Left lung (tissue), 10 donors: ENCODE results near the gene GDI1. TPM values are rescaled to one million over a fixed set of nuclear protein-coding genes. Genes with fewer than 3 reads are reported as not detected.

Experiments
- ATAC-seq: fragments of 200-7000 bp; cut with Tn5 transposase; one replicate; pipeline ENCODE4 v1.9.1; 2020; ENCODE audit warnings: moderate library complexity
- DNase-seq, 4 donors: peaks; one replicate each; pipeline ENCODE4 v3.0.0-alpha.2; 2013 to 2020
- H3K27ac ChIP-seq, 2 donors: fragments of 200-600 bp; sonication (generic) in 1 of 2; one replicate each; pipeline versions ENCODE4 v1.5.0 to v1.8.0; 2020 to 2021
- H3K27me3 ChIP-seq, 2 donors: fragments of 200-600 bp; sonication (generic) in 1 of 2; one replicate each; pipeline versions ENCODE4 v1.5.0 to v1.8.0; 2020 to 2021
- H3K36me3 ChIP-seq, 2 donors: fragments of 200-600 bp; sonication (generic) in 1 of 2; one replicate each; pipeline versions ENCODE4 v1.5.0 to v1.8.0; 2020 to 2021
- H3K4me1 ChIP-seq, 2 donors: fragments of 200-600 bp; one replicate each; pipeline ENCODE4 v1.8.0; 2021
- H3K4me3 ChIP-seq, 2 donors: fragments of 200-600 bp; sonication (generic) in 1 of 2; one replicate each; pipeline versions ENCODE4 v1.5.0 to v1.8.0; 2020 to 2021; ENCODE audit warnings: mild to moderate bottlenecking in 1 of 2
- H3K9me3 ChIP-seq, 2 donors: fragments of 200-600 bp; sonication (generic) in 1 of 2; one replicate each; pipeline versions ENCODE4 v1.5.0 to v1.8.0; 2020 to 2021
- intact Hi-C, 2 donors: fragments of 100-400 bp; cut with DNase I; formaldehyde crosslinking; loops; one replicate each; pipeline versions ENCODE4 v1.11.2 to v1.14.2; 2022
- polyA plus RNA-seq, 6 donors: library from polyadenylated mRNA; unstranded; fragments of 120-200 nt; gene quantifications; one replicate each; pipeline ENCODE4 v1.2.1, GENCODE V29; 2013; ENCODE audit not compliant: insufficient read length in 6 of 6
- total RNA-seq, 2 donors: library from RNA; stranded (reverse); fragmentation: NEBNext Ultra II Directional; extraction: Animal tissue kit (Norgen Biotek cat#: 25700); gene quantifications; one replicate each; pipeline ENCODE4 v1.2.1, GENCODE V29; 2021
- TF ChIP-seq, protein P1 (sequence below), 2 donors: fragments of 200-600 bp; sonication (generic) in 1 of 2; IDR thresholded peaks; one replicate each; pipeline versions ENCODE4 v1.5.0 to v1.8.0; 2021; ENCODE audit warnings: antibody characterized with exemption in 2 of 2
- donor health status: DM: no; HTN: yes; CAD: no.
- donor health status: DM: no; HTN: no; CAD: no.

GDI1 gene
- total and polyA plus RNA-seq, 8 donors = 107 to 163 (median 128) TPM

DNA sequence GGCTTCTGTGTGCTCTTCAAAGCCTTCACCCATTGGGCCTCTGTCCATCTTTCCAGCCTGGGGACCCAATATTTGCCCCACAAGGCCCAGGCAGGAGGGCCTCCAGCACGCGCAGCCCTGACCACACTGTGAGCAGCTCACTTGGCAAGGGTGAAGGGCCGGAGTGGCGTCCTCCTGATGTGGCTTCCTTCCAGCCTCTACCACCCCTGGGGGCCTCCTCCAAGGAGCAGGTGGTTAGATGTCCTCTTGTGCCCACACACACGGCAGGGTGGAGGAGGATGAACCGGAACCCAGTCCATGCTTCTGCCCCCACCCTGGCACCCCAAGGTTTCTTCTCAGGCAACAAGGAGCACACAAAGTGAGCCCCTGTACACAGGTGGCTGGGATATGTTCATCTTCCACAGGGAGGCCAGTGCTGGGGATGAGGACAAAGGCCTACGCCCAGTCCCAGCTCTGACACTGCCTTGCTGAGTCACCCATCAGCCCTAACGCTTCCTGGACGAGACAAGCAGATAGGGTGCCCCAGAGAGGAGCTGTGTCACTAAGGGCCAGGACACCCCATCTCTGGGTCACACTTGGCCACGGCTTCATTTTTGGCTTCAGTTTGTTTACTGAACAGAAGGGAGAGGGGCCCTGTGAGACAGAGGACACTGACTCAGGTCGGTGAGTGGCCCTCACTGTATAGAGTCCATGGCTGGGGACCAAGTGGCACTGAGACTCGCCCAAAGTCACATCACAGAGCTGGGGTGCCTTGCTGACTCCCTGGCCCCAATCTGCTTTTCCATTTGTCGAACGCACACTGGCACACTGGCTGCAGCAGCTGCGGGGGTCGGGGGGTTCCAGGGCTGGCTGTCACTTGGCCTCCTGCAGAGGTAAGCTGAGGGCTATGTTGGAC is 47.5 kb downstream of the GDI1 start:
- H3K27me3 ChIP-seq = no peaks in the 10 kb centered on the region
- H3K4me3 ChIP-seq = peak overlapping the region in 1 of 2 donors; percentile 68
- intact Hi-C loops = no loop called here
- H3K36me3 ChIP-seq = peaks cover 0 to 17% of the 10 kb centered on the region in 2 donors
- DNase-seq = no peak
- H3K27ac ChIP-seq = no peak overlapping the region
- peaks cover 6 to 45% of the 10 kb centered on the region in 2 donors for H3K4me1 ChIP-seq
- ATAC-seq = no peak
- no peaks in the 10 kb centered on the region for H3K9me3 ChIP-seq
- TF ChIP-seq, protein P1, sequence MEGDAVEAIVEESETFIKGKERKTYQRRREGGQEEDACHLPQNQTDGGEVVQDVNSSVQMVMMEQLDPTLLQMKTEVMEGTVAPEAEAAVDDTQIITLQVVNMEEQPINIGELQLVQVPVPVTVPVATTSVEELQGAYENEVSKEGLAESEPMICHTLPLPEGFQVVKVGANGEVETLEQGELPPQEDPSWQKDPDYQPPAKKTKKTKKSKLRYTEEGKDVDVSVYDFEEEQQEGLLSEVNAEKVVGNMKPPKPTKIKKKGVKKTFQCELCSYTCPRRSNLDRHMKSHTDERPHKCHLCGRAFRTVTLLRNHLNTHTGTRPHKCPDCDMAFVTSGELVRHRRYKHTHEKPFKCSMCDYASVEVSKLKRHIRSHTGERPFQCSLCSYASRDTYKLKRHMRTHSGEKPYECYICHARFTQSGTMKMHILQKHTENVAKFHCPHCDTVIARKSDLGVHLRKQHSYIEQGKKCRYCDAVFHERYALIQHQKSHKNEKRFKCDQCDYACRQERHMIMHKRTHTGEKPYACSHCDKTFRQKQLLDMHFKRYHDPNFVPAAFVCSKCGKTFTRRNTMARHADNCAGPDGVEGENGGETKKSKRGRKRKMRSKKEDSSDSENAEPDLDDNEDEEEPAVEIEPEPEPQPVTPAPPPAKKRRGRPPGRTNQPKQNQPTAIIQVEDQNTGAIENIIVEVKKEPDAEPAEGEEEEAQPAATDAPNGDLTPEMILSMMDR (IDR thresholded peaks at IDR 0.05) = no peak

GRCh38 chrX:154485150-154486051 is 48.4 kb downstream of the GDI1 start:
- intact Hi-C loops = no loop called here
- TF ChIP-seq, protein P1 (IDR thresholded peaks at IDR 0.05) = no peak
- ATAC-seq = no peak

GRCh38 chrX:154486052-154486395 is 49.1 kb downstream of the GDI1 start:
- Histone ChIP-seq H3K27me3 (no peaks in the 10 kb centered on the region), H3K4me3 (peak overlapping the region; percentile 54 to 68), H3K27ac (peak overlapping the region; percentile 70 to 80), H3K36me3 (peaks cover 0 to 17% of the 10 kb centered on the region in 2 donors), H3K9me3 (no peaks in the 10 kb centered on the region), H3K4me1 (peaks cover 6 to 46% of the 10 kb centered on the region in 2 donors)
- TF ChIP-seq, protein P1 (IDR thresholded peaks at IDR 0.05) = no peak
- intact Hi-C loops = no loop called here
- ATAC-seq (no peak), DNase-seq (no peak)

More at GRCh38 chrX:154485150-154486051, 48.4 kb downstream of the GDI1 start:
- Histone ChIP-seq H3K9me3 (no peaks in the 10 kb centered on the region), H3K4me1 (peaks cover 6 to 46% of the 10 kb centered on the region in 2 donors), H3K27ac (peak overlapping the region; percentile 70 to 80), H3K27me3 (no peaks in the 10 kb centered on the region), H3K36me3 (peaks cover 0 to 17% of the 10 kb centered on the region in 2 donors), H3K4me3 (peak overlapping the region; percentile 54 to 68)
- no peak for DNase-seq

DNA sequence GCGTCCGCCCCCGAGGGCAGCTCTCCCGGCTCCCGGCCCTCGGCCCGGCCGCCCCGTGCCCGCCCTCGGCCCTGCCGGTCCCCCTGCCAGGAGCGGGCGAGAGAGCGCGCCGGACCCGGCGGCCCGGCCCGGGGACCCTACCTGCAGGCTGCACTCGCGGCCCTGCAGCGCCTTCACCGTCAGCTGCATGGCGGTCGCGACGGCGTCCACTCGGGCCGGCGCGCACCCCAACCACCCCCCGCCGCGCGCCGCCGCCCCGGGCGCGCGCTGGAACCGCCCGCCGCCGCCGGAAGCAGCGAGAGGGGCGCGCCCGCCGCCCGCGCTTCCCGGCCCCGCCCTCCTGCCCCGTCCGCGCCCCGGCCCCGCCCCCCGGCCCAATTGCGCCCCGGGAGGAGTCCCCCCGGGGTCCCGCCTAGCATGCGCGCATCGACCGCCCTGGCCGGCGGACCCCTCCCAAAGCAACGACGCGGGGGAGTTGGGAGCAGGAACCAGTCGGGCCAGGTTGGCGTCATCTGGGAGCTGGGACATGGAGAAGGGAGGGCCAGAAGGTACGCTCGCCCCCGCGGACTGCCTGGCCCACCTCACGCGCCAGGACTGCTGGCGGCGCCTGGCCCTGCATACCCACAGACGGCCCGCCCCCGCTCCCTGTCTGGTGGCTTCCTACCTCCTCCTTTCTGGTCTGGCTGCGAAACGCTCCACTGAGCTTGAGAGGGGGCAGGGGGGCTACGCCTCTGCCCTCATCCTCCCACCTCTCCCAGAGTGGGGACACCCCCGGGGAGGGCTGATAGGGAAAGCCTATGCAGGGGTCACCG is 49.6 kb downstream of the GDI1 start, which contains the start of gene UBL4A:
Gene UBL4A (minus strand): TSS at position 220 of the 812 bp plus-strand sequence. CDS start 31 bp downstream, at position 189.
- peak; percentile 54 for ATAC-seq

More for the DNA sequence above, 49.6 kb downstream of the GDI1 start, which contains the start of gene UBL4A:
- Histone ChIP-seq H3K27me3 (no peaks in the 10 kb centered on the region), H3K4me1 (peaks cover 6 to 46% of the 10 kb centered on the region in 2 donors), H3K4me3 (peak within 1 kb of the TSS; percentile 54 to 68), H3K27ac (peak within 1 kb of the TSS; percentile 70 to 80), H3K9me3 (no peaks in the 10 kb centered on the region), H3K36me3 (peaks cover 0 to 17% of the 10 kb centered on the region in 2 donors)
- TF ChIP-seq, protein P1 (IDR thresholded peaks at IDR 0.05) = no peak
- intact Hi-C loops = no loop called here
- DNase-seq = peak; percentile 36 to 87 (median 74)
